D721Med (cell line): ENCODE measurements around the gene AGAP1.

Experiments
- DNase-seq: peaks from one replicate; pipeline ENCODE4 v3.0.0; 2011; ENCODE audit warnings: low spot score; ENCODE audit not compliant: insufficient read length
- FAIRE-seq: peaks from 2 replicates; lab custom pipeline; 2011; peaks lifted over from hg19 to GRCh38; lab: Jason Lieb, UNC
- TF ChIP-seq, protein P1 (sequence below): IDR thresholded peaks from 2 replicates; pipeline ENCODE4 v1.5.1; 2012; ENCODE audit warnings: mild to moderate bottlenecking, control low read depth; ENCODE audit not compliant: insufficient read depth; ENCODE audit errors: missing control alignments

AGAP1 gene

GRCh38 chr2:236161531-236161930 is 667.7 kb downstream of the AGAP1 start:
- no peak for FAIRE-seq
- TF ChIP-seq, protein P1, sequence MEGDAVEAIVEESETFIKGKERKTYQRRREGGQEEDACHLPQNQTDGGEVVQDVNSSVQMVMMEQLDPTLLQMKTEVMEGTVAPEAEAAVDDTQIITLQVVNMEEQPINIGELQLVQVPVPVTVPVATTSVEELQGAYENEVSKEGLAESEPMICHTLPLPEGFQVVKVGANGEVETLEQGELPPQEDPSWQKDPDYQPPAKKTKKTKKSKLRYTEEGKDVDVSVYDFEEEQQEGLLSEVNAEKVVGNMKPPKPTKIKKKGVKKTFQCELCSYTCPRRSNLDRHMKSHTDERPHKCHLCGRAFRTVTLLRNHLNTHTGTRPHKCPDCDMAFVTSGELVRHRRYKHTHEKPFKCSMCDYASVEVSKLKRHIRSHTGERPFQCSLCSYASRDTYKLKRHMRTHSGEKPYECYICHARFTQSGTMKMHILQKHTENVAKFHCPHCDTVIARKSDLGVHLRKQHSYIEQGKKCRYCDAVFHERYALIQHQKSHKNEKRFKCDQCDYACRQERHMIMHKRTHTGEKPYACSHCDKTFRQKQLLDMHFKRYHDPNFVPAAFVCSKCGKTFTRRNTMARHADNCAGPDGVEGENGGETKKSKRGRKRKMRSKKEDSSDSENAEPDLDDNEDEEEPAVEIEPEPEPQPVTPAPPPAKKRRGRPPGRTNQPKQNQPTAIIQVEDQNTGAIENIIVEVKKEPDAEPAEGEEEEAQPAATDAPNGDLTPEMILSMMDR = no peak
- DNase-seq = no peak

DNA sequence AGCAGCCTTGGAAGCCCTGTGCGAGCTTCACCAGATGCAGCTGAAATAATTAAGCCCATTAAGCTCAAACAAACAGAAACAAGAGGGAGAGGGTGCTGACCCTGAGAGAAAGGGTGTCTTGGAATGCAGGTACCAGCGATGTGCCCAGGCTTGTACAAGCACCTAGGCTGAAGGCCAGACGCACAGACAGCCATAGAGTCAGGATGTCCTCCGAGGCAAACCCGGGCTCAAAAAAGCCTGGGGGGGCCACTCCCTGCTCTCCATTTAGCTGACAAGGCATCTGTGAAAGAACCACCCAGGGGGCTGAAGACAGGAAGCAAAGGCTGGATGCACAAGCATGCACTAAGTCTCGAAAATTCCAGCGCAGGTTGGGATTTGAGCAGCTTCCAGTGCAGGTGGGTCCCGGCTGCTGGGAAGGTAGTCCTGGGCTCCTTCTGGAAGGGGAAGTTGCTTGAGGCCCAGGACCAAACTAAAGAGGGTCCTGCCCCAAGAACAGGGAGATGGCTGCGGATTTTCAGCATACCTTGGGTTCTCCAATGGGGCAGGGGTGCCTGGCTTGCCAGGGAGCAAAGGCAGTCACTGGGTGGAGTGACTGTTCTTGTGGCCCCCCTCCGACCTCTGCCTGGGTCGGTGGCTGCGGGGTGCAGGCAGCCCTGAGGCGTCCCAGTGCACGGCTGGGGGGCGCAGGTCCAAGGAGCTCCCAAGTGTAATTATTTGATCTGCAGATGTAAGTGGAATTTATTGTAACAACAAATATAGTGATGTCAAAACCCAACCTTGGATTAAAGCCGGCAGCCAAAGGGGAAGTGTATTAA is 668.4 kb downstream of the AGAP1 start:
- TF ChIP-seq, protein P1 = no peak
- DNase-seq (no peak), FAIRE-seq (no peak)

GRCh38 chr2:236162882-236163470 is 669.1 kb downstream of the AGAP1 start:
- TF ChIP-seq, protein P1 = no peak
- FAIRE-seq = no peak

DNA sequence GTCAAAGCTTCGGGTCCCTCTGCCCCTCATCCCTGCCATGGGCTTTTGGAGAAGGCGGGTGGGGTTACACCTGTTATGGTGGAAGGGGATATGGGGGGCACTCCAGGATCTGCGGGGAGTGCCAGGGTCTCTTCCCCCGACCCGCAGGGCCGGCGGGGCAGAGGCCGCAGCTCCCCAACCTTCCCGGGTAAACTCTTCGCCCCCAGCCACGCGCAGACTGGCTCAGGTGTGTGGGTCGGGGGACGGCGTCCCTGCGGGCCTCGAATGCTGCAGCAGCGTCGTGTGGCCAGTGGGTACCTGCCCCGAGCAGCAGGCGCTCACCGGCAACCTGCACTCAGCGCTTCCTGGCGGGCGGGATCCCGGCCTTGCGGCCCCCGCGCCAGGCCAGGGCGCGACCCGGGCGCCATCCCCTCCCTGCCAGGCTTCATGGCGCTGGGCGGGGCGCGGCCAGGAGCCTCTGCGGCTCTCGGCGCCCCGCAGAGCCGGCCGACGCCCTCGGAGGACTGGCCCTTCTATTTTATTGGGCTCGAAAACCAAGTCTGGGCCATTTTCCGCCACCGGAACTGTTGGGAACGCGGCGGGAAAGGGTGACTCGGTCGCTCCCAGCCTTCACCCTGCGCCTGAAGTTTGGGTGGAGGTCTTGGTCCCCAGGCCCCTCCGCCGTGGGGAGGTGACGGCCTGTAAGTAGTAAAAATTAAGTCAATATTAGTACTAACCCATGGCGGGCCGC is 669.8 kb downstream of the AGAP1 start:
- DNase-seq (no peak), FAIRE-seq (no peak)
- TF ChIP-seq, protein P1 = no peak

More at GRCh38 chr2:236162882-236163470, 669.1 kb downstream of the AGAP1 start:
- no peak for DNase-seq

- TF ChIP-seq, protein P1 = no peak
- no peak for DNase-seq
- FAIRE-seq = no peak
Measured at GRCh38 chr2:236164201-236164924, 670.5 kb downstream of the AGAP1 start.

GRCh38 chr2:236164925-236165841 is 671.3 kb downstream of the AGAP1 start:
- DNase-seq (no peak), FAIRE-seq (no peak)
- TF ChIP-seq, protein P1 = no peak
